Large intestine (tissue), 12 donors: ENCODE measurements around the gene SOX2. TPM values are rescaled to one million over a fixed set of nuclear protein-coding genes. Genes with fewer than 3 reads are reported as not detected.

ENCODE experiments used
- DNase-seq, 2 donors: peaks; one replicate each; pipeline versions ENCODE4 v3.0.0 to v3.0.0-alpha.2; 2013
- H3K27ac ChIP-seq: one replicate; pipeline ENCODE4 v1.5.1; 2013; ENCODE audit warnings: low read length
- H3K27me3 ChIP-seq: 2 replicates; pipeline ENCODE4 v1.6.1; 2013; ENCODE audit warnings: low read length; ENCODE audit not compliant: control insufficient read depth, insufficient read depth
- H3K36me3 ChIP-seq: 2 replicates; pipeline ENCODE4 v1.6.1; 2013; ENCODE audit warnings: low read length; ENCODE audit not compliant: control insufficient read depth, insufficient read depth
- H3K4me1 ChIP-seq: one replicate; pipeline ENCODE4 v1.6.1; 2013; ENCODE audit warnings: low read length; ENCODE audit not compliant: control insufficient read depth, insufficient read depth
- H3K4me3 ChIP-seq: one replicate; pipeline ENCODE4 v1.5.1; 2013; ENCODE audit warnings: low read length
- H3K9me3 ChIP-seq: one replicate; pipeline ENCODE4 v1.6.1; 2013; ENCODE audit warnings: mild to moderate bottlenecking, low read depth, low read length, moderate library complexity; ENCODE audit not compliant: control insufficient read depth
- WGBS: methylation state at CpG from one replicate; pipeline ENCODE4 v1.1.5; 2013; ENCODE audit warnings: low lambda C conversion rate; ENCODE audit not compliant: insufficient coverage; 5-methylcytosine and 5-hydroxymethylcytosine counted together
- long read RNA-seq, 11 donors: transcript quantifications; one replicate each; lab custom pipeline, GENCODE V29; 2026
- polyA plus RNA-seq: library from polyadenylated mRNA; unstranded; fragments of 120-200 nt; gene quantifications from one replicate; pipeline ENCODE4 v1.2.1, GENCODE V29; 2013

SOX2 gene
- 1.8 TPM for polyA plus RNA-seq
- long read RNA-seq, donor 1, partial matches to known transcripts, result 0 of 2 reads
- long read RNA-seq, donor 1, other reads (novel, unspliced or antisense), result 0 of 2 reads
- long read RNA-seq, donor 2, transcript SOX2-201 (1 exons, 2,513 nt), result major isoform, 6 of 6 reads
- long read RNA-seq, donor 2, partial matches to known transcripts, result 0 of 6 reads
- long read RNA-seq, donor 2, other reads (novel, unspliced or antisense), result 0 of 6 reads
- long read RNA-seq, donor 3, result 0 reads
- long read RNA-seq, donor 4, result 0 reads
- long read RNA-seq, donor 5, partial matches to known transcripts, result 0 of 3 reads
- long read RNA-seq, donor 5, other reads (novel, unspliced or antisense), result 0 of 3 reads
- long read RNA-seq, donor 6, partial matches to known transcripts, result 0 of 3 reads
- long read RNA-seq, donor 6, other reads (novel, unspliced or antisense), result 0 of 3 reads
- long read RNA-seq, donor 7, transcript SOX2-201 (1 exons, 2,513 nt), result major isoform, 8 of 8 reads
- long read RNA-seq, donor 7, partial matches to known transcripts, result 0 of 8 reads
- long read RNA-seq, donor 7, other reads (novel, unspliced or antisense), result 0 of 8 reads
- long read RNA-seq, donor 8, partial matches to known transcripts, result 0 of 1 reads
- long read RNA-seq, donor 8, other reads (novel, unspliced or antisense), result 0 of 1 reads
- long read RNA-seq, donor 9, result 0 reads
- long read RNA-seq, donor 10, partial matches to known transcripts, result 0 of 1 reads
- long read RNA-seq, donor 10, other reads (novel, unspliced or antisense), result 0 of 1 reads
- long read RNA-seq, donor 11, transcript SOX2-201 (1 exons, 2,513 nt), result major isoform, 7 of 7 reads
- long read RNA-seq, donor 11, partial matches to known transcripts, result 0 of 7 reads
- long read RNA-seq, donor 11, other reads (novel, unspliced or antisense), result 0 of 7 reads

DNA sequence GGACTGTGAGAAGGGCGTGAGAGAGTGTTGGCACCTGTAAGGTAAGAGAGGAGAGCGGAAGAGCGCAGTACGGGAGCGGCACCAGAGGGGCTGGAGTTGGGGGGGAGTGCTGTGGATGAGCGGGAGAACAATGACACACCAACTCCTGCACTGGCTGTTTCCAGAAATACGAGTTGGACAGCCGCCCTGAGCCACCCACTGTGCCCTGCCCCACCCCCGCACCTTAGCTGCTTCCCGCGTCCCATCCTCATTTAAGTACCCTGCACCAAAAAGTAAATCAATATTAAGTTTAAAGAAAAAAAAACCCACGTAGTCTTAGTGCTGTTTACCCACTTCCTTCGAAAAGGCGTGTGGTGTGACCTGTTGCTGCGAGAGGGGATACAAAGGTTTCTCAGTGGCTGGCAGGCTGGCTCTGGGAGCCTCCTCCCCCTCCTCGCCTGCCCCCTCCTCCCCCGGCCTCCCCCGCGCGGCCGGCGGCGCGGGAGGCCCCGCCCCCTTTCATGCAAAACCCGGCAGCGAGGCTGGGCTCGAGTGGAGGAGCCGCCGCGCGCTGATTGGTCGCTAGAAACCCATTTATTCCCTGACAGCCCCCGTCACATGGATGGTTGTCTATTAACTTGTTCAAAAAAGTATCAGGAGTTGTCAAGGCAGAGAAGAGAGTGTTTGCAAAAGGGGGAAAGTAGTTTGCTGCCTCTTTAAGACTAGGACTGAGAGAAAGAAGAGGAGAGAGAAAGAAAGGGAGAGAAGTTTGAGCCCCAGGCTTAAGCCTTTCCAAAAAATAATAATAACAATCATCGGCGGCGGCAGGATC, at the start of gene SOX2:
Gene SOX2, plus strand, starts transcription at position 601 of the 811 bp plus-strand sequence. CDS start 436 bp downstream, outside the sequence.
- Histone ChIP-seq H3K9me3 (peaks cover 12% of the 10 kb centered on the region), H3K27me3 (peaks cover 87% of the 10 kb centered on the region), H3K4me1 (peaks cover 20% of the 10 kb centered on the region), H3K27ac (no peak within 1 kb of the TSS), H3K4me3 (peak within 1 kb of the TSS; percentile 3), H3K36me3 (no peaks in the 10 kb centered on the region)
- WGBS, result 0% methylated on average over 1 of the region's 37 CpGs
- DNase-seq, result peak; percentile 56 to 76

DNA sequence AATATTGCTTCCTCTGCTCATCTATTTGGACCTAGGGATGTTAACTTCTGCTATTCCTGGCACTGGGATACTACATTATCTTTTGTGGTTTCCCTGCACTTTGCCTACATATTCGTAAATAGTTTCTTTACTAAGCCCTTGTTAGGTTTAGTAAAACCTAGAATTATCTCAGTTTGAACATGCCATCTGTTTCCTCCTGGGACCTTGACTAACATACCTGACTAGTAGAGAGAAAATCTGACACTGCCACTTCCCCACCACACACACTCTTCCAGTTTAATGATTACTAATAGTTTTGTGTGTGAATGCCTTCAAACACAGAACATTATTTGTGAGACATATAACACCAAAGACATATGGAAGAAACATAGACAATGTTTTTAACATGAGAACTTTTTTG, 28.2 kb upstream of the SOX2 start:
- Histone ChIP-seq H3K27me3 (peaks cover 4% of the 10 kb centered on the region), H3K4me3 (no peak overlapping the region), H3K4me1 (no peaks in the 10 kb centered on the region), H3K9me3 (no peaks in the 10 kb centered on the region), H3K36me3 (no peaks in the 10 kb centered on the region), H3K27ac (no peak overlapping the region)
- DNase-seq, result no peak
- WGBS, result no CpG with 5 or more reads among the region's 1 CpG

DNA sequence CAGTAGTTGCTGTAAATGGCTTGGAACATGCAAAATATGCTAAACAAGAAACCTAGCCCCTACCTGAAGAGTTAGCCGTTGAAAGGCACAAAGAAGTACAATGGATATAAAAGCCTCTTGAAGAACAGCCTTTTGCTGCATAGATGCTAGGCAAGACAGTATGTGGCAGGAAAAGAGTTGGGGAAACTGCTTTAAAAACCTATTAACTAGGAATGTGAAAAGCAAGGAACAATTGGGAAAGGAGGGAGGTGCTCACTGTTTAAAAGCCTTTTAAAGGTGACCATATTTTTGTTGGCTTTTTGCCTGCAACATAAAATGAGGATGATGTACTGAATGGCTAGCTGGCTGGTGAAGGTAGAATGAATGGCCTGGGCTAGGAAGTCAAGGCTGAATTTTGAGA, 24.5 kb upstream of the SOX2 start:
- DNase-seq, result no peak
- H3K27me3 ChIP-seq, result peaks cover 15% of the 10 kb centered on the region
- H3K27ac ChIP-seq, result no peak overlapping the region
- WGBS, result 33% methylated on average over 1 of the region's 1 CpG
- no peak overlapping the region for H3K4me3 ChIP-seq
- H3K9me3 ChIP-seq, result no peaks in the 10 kb centered on the region
- no peaks in the 10 kb centered on the region for H3K4me1 ChIP-seq
- H3K36me3 ChIP-seq, result no peaks in the 10 kb centered on the region

DNA sequence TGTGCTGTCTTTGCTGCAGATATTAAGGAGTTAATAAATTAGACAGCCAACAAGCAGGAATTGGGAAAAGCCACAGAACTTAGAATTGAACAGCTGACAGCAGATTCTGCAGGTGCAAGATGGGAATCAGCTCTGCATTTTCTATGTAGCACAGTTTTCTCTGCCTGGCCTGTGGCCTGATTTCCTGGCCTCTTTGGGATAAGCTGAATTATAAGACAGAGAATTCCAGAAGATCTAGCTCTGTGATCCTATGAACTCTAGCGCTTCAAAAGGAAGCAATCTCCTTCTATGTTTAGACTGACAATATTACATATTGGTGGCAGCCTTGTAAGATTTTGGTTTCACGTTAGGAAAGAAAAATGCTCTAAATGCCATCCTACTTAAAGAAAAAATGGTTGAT, 24.0 kb upstream of the SOX2 start:
- no peak for DNase-seq
- Histone ChIP-seq H3K4me3 (no peak overlapping the region), H3K27me3 (peaks cover 15% of the 10 kb centered on the region), H3K27ac (no peak overlapping the region), H3K9me3 (no peaks in the 10 kb centered on the region), H3K4me1 (no peaks in the 10 kb centered on the region), H3K36me3 (no peaks in the 10 kb centered on the region)
- WGBS, result no CpG with 5 or more reads among the region's 2 CpGs

DNA sequence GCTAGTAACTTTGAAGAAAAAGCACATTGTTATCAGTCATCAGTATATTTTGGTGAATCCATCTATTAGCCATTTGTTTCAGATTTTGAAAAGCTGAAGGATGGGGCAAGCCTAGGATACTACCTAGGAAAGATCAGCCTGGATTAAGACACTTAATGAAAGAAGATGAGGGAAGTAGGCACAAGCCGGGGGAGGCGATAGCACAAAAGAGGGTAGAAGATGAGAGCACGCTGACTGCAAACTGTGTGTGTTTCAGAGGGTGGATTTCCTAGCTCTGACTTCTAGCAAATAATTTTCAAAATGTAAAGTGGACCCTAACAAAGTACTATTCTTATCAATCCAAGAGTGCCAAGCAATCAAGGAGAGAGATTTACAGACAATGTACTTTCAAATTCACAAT, 22.2 kb upstream of the SOX2 start:
- DNase-seq, result no peak
- H3K4me1 ChIP-seq, result no peaks in the 10 kb centered on the region
- H3K4me3 ChIP-seq, result no peak overlapping the region
- H3K27me3 ChIP-seq, result peaks cover 20% of the 10 kb centered on the region
- no peaks in the 10 kb centered on the region for H3K9me3 ChIP-seq
- WGBS, result 92% methylated on average over 3 of the region's 3 CpGs
- no peak overlapping the region for H3K27ac ChIP-seq
- no peaks in the 10 kb centered on the region for H3K36me3 ChIP-seq

DNA sequence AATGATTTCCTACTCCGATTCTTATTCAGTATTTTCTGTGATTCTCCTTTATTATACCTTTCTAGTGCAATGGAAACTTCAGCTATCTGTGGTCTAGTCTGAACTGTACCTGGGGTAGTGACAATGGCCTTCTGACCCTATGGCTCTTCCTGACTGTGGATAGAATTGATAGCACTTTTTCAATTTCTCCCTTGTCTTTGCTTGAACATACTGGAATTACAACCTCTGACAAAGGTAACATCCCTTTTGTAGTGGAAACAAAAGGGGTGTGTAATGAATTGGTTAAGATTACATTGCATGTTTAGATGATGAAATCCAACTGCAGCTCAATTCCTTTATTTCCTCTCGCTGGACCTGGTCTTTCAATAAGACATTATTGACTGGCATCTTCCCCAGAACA, 21.0 kb upstream of the SOX2 start:
- no peak for DNase-seq
- WGBS, result no CpG with 5 or more reads among the region's 2 CpGs
- Histone ChIP-seq H3K36me3 (no peaks in the 10 kb centered on the region), H3K4me3 (no peak overlapping the region), H3K4me1 (peaks cover 4% of the 10 kb centered on the region), H3K27me3 (peaks cover 31% of the 10 kb centered on the region), H3K27ac (no peak overlapping the region), H3K9me3 (peaks cover 4% of the 10 kb centered on the region)

DNA sequence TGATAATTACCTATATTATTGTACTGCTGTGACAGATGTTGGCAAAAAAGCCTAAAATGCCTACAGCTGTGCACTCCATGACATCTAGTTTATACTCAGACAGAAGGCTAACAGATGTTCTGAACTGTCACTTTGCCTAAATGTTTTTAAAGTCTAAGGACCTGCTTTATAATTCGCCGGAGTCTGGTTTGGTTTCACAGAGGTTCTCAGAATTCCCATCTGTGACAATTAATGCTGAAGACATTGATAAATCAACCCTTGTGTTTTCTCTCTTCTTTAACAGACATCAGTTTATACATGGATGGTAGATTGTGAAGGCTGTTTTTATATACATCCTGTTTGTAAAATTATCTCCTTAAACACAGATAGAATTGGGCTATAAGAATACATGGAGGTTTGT, 19.8 kb upstream of the SOX2 start:
- H3K36me3 ChIP-seq, result no peaks in the 10 kb centered on the region
- 70% methylated on average over 2 of the region's 2 CpGs for WGBS
- peaks cover 12% of the 10 kb centered on the region for H3K4me1 ChIP-seq
- H3K4me3 ChIP-seq, result no peak overlapping the region
- H3K27ac ChIP-seq, result no peak overlapping the region
- H3K27me3 ChIP-seq, result peaks cover 43% of the 10 kb centered on the region
- H3K9me3 ChIP-seq, result peaks cover 4% of the 10 kb centered on the region
- DNase-seq, result no peak

DNA sequence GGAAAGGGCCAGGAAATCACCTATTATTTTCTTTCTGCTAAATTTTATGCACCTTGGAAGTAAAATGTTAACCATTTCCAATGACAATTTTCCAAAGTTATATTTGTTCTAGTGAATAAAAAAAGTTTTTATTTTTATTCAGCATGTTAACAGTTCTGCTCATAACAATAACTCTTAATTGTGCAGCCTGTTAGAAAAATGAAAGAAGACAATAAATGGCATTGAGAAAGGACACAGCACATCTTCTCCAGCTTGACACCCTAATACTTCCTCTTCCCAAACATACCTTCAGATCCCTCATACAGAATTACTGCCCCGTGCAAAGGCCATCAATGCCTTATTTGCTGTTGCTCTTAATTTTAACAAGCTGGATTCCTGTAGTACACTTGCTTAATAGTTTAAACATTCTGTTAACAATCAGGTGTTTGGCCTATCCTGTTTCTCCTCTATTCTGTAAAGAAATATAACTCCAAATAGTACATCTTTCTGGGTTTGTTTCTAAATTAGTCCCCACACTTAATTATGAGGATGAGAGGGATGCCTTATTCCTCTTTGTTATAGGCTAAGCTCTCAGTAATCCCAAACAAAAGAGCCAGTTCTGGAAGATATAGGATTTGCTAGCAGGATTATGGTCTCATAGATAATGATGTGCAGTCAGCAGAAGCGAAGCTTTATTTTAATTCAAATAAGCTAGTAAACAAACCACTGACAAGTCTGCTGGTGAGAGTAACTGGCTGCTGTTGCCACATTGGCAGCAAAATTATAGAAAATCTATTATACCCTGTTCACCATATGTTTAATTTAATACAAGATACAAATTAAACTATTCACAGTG, 19.2 kb upstream of the SOX2 start:
- no peak for DNase-seq
- WGBS, result no CpG with 5 or more reads among the region's 2 CpGs
- Histone ChIP-seq H3K4me3 (no peak overlapping the region), H3K4me1 (peaks cover 12% of the 10 kb centered on the region), H3K27ac (no peak overlapping the region), H3K9me3 (peaks cover 4% of the 10 kb centered on the region), H3K27me3 (peaks cover 45% of the 10 kb centered on the region), H3K36me3 (no peaks in the 10 kb centered on the region)

DNA sequence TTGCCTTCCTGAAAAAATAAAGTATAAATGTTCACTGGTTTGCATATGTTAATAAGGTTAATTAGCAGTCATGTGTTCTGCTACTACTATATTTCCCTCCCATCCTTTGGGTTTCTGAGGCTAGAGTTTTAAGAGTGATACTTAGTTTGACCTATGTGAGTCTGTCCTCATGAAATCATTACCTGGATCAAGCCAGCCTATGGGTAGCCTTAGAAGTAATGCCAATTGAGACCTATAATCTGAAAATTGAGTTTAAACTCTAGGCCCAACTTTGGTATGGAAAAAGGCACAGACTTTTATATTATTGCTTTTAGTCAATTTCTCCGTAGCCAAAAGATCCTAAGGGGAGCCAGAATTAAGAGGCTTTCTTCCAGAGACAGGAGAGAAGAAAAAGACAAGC, 18.4 kb upstream of the SOX2 start:
- Histone ChIP-seq H3K9me3 (peaks cover 4% of the 10 kb centered on the region), H3K4me1 (peaks cover 12% of the 10 kb centered on the region), H3K27me3 (peaks cover 51% of the 10 kb centered on the region), H3K4me3 (no peak overlapping the region), H3K27ac (no peak overlapping the region), H3K36me3 (no peaks in the 10 kb centered on the region)
- no peak for DNase-seq
- WGBS, result 100% methylated on average over 1 of the region's 1 CpG
